ENCODE data around the gene AGTRAP.

DNA sequence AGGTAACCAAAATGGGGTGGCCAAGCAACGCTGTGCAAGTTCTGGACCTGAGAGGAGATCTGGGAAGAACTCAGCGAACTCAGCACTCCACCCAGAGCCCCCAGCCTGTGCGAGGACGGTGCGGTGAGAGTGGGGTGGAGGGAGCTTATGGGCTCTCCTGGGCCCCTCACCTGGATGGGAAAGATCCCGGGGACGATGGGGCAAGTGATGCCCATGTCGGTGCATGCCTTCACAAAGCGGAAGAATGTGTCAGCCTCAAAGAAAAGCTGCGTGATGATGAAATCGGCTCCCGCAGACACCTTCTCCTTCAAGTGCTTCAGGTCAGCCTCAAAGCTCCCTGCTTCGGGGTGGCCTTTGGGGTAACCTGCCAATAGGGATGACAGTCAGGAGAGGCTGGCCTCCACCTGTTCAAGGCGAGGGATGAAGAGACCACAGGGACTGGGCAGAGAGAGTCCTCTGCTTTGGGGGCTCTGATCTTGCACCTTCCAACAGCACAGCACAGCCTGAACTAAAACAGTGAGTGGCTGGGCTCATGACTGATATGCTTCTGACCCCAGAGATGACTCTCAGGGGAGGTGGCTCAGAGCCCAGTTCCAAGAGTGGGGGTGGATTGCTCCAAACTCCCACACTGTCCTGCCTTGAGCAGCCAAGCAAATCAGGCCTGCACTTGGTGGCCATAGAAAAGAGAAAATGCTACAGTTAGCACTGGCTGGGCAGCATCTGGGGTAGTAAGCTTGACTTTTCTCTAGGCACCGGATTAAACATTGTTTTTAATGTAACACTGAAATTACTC, 60.3 kb downstream of the AGTRAP start:
- TF ChIP-seq, protein P1, sequence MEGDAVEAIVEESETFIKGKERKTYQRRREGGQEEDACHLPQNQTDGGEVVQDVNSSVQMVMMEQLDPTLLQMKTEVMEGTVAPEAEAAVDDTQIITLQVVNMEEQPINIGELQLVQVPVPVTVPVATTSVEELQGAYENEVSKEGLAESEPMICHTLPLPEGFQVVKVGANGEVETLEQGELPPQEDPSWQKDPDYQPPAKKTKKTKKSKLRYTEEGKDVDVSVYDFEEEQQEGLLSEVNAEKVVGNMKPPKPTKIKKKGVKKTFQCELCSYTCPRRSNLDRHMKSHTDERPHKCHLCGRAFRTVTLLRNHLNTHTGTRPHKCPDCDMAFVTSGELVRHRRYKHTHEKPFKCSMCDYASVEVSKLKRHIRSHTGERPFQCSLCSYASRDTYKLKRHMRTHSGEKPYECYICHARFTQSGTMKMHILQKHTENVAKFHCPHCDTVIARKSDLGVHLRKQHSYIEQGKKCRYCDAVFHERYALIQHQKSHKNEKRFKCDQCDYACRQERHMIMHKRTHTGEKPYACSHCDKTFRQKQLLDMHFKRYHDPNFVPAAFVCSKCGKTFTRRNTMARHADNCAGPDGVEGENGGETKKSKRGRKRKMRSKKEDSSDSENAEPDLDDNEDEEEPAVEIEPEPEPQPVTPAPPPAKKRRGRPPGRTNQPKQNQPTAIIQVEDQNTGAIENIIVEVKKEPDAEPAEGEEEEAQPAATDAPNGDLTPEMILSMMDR (IDR thresholded peaks at IDR 0.05; ENCODE audit: borderline replicate concordance, extremely low read depth, low read length, poor library complexity, severe bottlenecking): no peak
- no peak for TF ChIP-seq EZH2 (IDR thresholded peaks at IDR 0.05; ENCODE audit: borderline replicate concordance, low read depth, low read length, severe bottlenecking)

All from DND-41 (cell line).